ENCODE results near the gene NTHL1. TPM values are rescaled to one million over a fixed set of nuclear protein-coding genes. Genes with fewer than 3 reads are reported as not detected.

The NTHL1 gene
- total and polyA plus RNA-seq, 2 of the 13 experiments (the other 11 are each of a cell fraction or from before 2014, with no cell fraction given): 47.5 to 64.9 TPM

GRCh38 chr16:2039274-2040031 is 8.2 kb downstream of the NTHL1 start (continued):
- TF ChIP-seq ZNF446 (CRISPR knock-in tag; IDR thresholded peaks at IDR 0.05) (no peak), ZNF703 (CRISPR knock-in tag; IDR thresholded peaks at IDR 0.05; ENCODE audit: borderline replicate concordance) (no peak), ZFP90 (CRISPR knock-in tag; IDR thresholded peaks at IDR 0.05; ENCODE audit: borderline replicate concordance) (peak; percentile 83; the same call in 1 of the 2 replicates), CREM (IDR thresholded peaks at IDR 0.05) (peak; percentile 67; the same call in 1 of the 2 replicates), CREM (CRISPR knock-in tag; IDR thresholded peaks at IDR 0.05) (no peak), FOXJ3 (CRISPR knock-in tag; IDR thresholded peaks at IDR 0.05; ENCODE audit: borderline replicate concordance) (peak; percentile 7; the same call in 1 of the 2 replicates), ZNF704 (CRISPR knock-in tag; IDR thresholded peaks at IDR 0.05; ENCODE audit: borderline replicate concordance) (no peak), ZSCAN20 (CRISPR knock-in tag; IDR thresholded peaks at IDR 0.05; ENCODE audit: borderline replicate concordance) (no peak), MLLT10 (CRISPR knock-in tag; IDR thresholded peaks at IDR 0.05) (no peak), CENPBD1 (CRISPR knock-in tag; IDR thresholded peaks at IDR 0.05; ENCODE audit: borderline replicate concordance, low read depth) (no peak), ZBTB26 (CRISPR knock-in tag; IDR thresholded peaks at IDR 0.05; ENCODE audit: borderline replicate concordance) (no peak), MXD3 (CRISPR knock-in tag; IDR thresholded peaks at IDR 0.05) (peak; percentile 56; the same call in 1 of the 2 replicates), ZNF639 (CRISPR knock-in tag; conservative IDR thresholded peaks at IDR 0.05) (no peak), GTF3A (CRISPR knock-in tag; conservative IDR thresholded peaks at IDR 0.05) (no peak), DMAP1 (CRISPR knock-in tag; IDR thresholded peaks at IDR 0.05) (no peak; the same call in 1 of the 2 replicates), REST (IDR thresholded peaks at IDR 0.05; ENCODE audit: borderline replicate concordance in 1 of 2, low read depth in 1 of 2, low read length in 2 of 2) (no peak; a peak in 1 of 4 replicates), ZNF510 (CRISPR knock-in tag; IDR thresholded peaks at IDR 0.05; ENCODE audit: low read depth) (peak; percentile 88; the same call in 1 of the 2 replicates)
